Activated T-cell treated with anti-CD3 and anti-CD28 coated beads, Interleukin-2, amount 50 U/mL, for 72 hours (primary cell): Measurements from ENCODE around the gene CALB2. TPM values are rescaled to one million over a fixed set of nuclear protein-coding genes. Genes with fewer than 3 reads are reported as not detected.
A peak's percentile ranks its signal among the peaks of the same experiment; 100 is the strongest.

Source experiments
- ATAC-seq, 2 donors: fragments of 150-1000 bp; cut with Tn5 transposase; replicated peaks in 1 of 2; 2 replicates each; pipeline ENCODE4 v1.10.0; 2021; ENCODE audit warnings: moderate library complexity in 2 of 2, mild to moderate bottlenecking in 1 of 2
- DNase-seq, 2 donors: peaks; one replicate each; pipeline ENCODE4 v3.0.0; 2021 to 2022; ENCODE audit warnings: mixed read lengths in 1 of 2
- H3K27ac Mint-ChIP-seq: one replicate; pipeline ENCODE4 v1.8.0; 2022; ENCODE audit warnings: mild to moderate bottlenecking, moderate library complexity, mixed read lengths
- H3K27me3 Mint-ChIP-seq: one replicate; pipeline ENCODE4 v1.8.0; 2022; ENCODE audit warnings: low read depth, mixed read lengths
- H3K36me3 Mint-ChIP-seq, 2 donors: one replicate each; pipeline ENCODE4 v1.8.0; 2022; ENCODE audit warnings: mixed read lengths in 2 of 2, mild to moderate bottlenecking in 1 of 2; ENCODE audit not compliant: insufficient read depth in 2 of 2
- H3K4me1 Mint-ChIP-seq: one replicate; pipeline ENCODE4 v1.8.0; 2022; ENCODE audit warnings: low read depth, mixed read lengths
- H3K4me3 Mint-ChIP-seq, 2 donors: one replicate each; pipeline ENCODE4 v1.8.0; 2022; ENCODE audit warnings: mild to moderate bottlenecking in 2 of 2, mixed read lengths in 2 of 2, moderate library complexity in 2 of 2
- H3K9me3 Mint-ChIP-seq, 2 donors: one replicate each; pipeline ENCODE4 v1.8.0; 2022; ENCODE audit warnings: mixed read lengths in 2 of 2
- total RNA-seq, 2 donors: library from RNA; stranded (reverse); gene quantifications; one replicate each; pipeline ENCODE4 v1.2.3, GENCODE V29; 2022

CALB2 gene
- total RNA-seq, 2 donors from 2014 or later: not detected

- peaks cover 28% of the 10 kb centered on the region for H3K27me3 Mint-ChIP-seq
- DNase-seq: peak in 1 of 2 donors; percentile 8
- H3K9me3 Mint-ChIP-seq: peaks cover 0 to 2% of the 10 kb centered on the region in 2 donors
- ATAC-seq: peak; percentile 49 to 56
- no peaks in the 10 kb centered on the region for H3K4me1 Mint-ChIP-seq
- H3K27ac Mint-ChIP-seq: no peak overlapping the region
- no peaks in the 10 kb centered on the region for H3K36me3 Mint-ChIP-seq
- no peak overlapping the region for H3K4me3 Mint-ChIP-seq
Measured at GRCh38 chr16:71383054-71383773, 24.7 kb downstream of the CALB2 start.

DNA sequence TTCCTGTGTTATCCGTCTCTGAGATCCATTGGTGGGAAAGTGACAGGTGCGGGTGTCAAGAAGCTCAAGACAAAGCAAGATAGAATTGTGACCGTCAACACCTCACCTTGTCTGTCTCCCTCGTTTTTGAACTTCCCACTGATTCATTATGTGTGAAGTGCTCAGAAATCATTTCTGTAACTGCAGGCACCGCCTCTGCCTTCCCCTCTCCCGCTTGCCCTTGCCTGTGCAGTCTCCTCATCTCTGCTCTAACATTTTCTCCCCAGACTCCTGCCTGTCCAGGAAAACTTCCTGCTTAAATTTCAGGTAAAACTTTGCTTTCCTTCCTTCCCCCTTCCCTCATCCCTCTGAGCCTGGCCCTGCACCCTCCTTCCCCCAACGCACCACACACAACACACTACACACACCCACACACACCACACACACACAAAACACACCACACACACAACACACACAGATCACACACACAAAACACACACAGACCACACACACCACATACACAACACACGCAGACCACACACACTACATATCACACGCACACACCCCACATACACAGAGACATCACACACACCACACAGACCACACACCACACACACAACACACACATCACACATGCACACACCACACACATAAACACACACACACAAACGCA, 25.7 kb downstream of the CALB2 start:
- peaks cover 28% of the 10 kb centered on the region for H3K27me3 Mint-ChIP-seq
- no peaks in the 10 kb centered on the region for H3K36me3 Mint-ChIP-seq
- peaks cover 0 to 2% of the 10 kb centered on the region in 2 donors for H3K9me3 Mint-ChIP-seq
- no peaks in the 10 kb centered on the region for H3K4me1 Mint-ChIP-seq
- no peak overlapping the region for H3K27ac Mint-ChIP-seq
- ATAC-seq (no peak), DNase-seq (no peak)
- H3K4me3 Mint-ChIP-seq: no peak overlapping the region

DNA sequence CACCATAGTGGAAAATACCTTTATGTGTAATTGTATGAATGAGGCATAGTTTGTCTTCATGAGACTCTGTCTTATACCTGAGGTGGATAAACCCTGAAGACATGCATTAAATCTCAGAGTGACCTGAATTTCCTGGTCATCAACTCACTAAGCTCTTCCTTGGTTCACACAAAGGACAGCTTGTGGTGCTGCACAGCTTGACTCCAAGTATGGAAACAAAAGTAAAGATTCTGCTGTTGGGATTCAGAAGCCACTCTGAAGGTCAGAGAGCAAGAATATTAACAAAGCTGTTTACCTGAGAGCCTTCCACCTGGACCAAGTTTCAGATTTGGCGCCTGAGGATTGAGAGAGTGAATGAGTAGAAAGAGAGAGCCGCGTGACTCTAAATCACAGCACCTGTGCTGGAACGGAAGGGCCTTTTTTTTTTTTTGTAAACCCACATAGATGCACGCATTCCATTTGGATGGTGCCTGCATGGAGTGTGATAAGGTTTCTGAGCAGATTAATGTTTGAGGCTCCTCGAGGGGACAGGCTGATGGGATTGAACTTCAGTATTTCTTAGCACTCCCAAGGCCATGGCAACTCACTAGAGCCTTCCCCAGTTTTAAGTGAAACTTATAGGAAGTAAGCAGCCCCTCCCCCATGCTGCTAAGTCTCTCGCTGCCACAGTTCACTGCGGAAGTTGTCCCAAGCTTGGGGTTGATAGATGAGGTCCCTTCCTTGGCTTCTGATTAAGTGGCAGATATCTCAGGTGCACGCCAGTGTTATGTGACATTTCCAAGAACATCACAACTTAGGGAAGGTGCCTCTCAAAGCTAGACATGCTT, 28.7 kb downstream of the CALB2 start:
- Mint-ChIP-seq H3K4me1 (no peaks in the 10 kb centered on the region), H3K36me3 (no peaks in the 10 kb centered on the region), H3K27ac (no peak overlapping the region), H3K9me3 (peaks cover 0 to 2% of the 10 kb centered on the region in 2 donors), H3K4me3 (no peak overlapping the region), H3K27me3 (peaks cover 23% of the 10 kb centered on the region)
- DNase-seq (no peak), ATAC-seq (no peak)

DNA sequence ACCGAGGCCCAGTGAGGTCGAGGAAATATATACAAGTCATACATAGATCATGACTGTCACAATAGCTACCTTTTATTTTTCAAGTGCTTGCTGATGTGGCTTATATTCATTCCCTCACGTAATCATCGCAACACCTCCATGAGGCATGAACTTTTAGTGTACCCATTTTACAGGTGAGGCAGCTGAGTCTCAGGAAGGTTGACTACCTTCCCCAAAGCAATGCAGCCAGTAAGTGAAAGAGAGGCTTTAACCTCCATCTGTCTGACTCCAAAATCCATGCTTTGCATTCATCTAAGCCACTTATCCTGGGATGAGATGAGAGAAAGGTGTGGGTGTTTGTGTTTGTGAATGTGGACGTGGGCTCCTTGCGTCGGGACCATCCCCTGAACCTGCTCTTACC, 30.8 kb downstream of the CALB2 start:
- DNase-seq: no peak
- Mint-ChIP-seq H3K36me3 (no peaks in the 10 kb centered on the region), H3K4me3 (no peak overlapping the region), H3K9me3 (peaks cover 0 to 2% of the 10 kb centered on the region in 2 donors), H3K27me3 (peaks cover 29% of the 10 kb centered on the region), H3K4me1 (no peaks in the 10 kb centered on the region), H3K27ac (no peak overlapping the region)
- no peak for ATAC-seq

GRCh38 chr16:71396594-71396993, 38.1 kb downstream of the CALB2 start:
- Mint-ChIP-seq H3K27me3 (peaks cover 17% of the 10 kb centered on the region), H3K4me1 (no peaks in the 10 kb centered on the region), H3K36me3 (no peaks in the 10 kb centered on the region), H3K9me3 (no peaks in the 10 kb centered on the region), H3K27ac (no peak overlapping the region), H3K4me3 (no peak overlapping the region)
- DNase-seq (no peak), ATAC-seq (no peak)

DNA sequence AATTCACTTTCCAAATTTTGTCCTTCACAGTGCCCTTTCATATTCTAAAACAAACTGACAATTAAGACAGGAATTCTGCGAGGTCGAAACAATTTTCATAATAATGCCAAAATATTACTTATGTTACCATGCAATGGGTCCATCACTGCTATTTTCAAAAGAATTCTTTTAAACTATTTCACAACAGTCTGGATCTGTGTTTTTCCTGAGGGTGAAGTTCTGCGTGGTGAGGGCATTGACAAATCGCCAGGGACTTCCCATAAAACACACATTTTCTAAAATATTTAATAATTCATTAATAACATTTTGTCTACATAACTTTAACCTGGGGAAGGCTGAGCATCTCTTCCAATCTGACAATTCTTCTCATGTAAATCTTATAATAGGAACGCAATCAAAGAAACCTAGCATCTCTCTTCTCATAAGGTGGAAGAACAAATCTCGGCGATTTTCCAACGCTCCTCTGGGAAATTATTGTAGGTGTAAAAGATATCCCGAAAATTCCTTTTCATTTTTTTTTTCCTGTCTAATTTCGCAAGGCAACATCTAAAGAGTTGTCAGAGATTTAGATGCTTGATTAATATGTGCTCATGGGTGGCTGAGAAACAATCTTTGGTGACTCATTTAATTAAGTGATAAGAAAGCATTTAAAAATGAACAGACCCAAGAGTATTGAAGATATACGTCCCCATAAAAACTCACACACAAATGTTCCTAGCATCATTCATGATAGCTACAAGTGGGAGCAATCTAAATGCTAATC, 41.5 kb downstream of the CALB2 start:
- H3K4me3 Mint-ChIP-seq: no peak overlapping the region
- H3K9me3 Mint-ChIP-seq: no peaks in the 10 kb centered on the region
- H3K36me3 Mint-ChIP-seq: no peaks in the 10 kb centered on the region
- no peaks in the 10 kb centered on the region for H3K4me1 Mint-ChIP-seq
- peaks cover 5% of the 10 kb centered on the region for H3K27me3 Mint-ChIP-seq
- ATAC-seq (no peak), DNase-seq (no peak)
- H3K27ac Mint-ChIP-seq: no peak overlapping the region

DNA sequence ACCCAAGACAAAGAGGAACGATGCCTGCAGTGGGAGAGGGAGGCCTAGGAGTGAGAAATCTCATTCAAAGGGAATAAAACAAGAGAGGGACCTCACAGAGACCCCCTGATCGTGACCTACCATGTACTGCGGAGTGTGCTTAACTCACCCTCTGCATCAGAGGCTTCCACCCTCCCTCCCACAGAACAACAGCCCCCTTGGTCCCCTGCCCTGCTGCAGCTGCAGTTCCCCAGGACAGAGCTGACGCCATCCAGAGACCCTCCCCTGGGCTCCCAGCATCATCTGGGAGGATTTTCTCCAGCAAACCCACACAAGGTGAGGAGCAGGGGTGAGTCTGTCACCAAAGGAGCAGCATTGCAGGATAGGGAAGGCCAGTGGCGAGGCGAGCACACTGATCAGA, 43.5 kb downstream of the CALB2 start:
- peaks cover 7% of the 10 kb centered on the region for H3K27me3 Mint-ChIP-seq
- DNase-seq (no peak), ATAC-seq (no peak)
- no peaks in the 10 kb centered on the region for H3K4me1 Mint-ChIP-seq
- no peak overlapping the region for H3K27ac Mint-ChIP-seq
- no peaks in the 10 kb centered on the region for H3K9me3 Mint-ChIP-seq
- H3K36me3 Mint-ChIP-seq: no peaks in the 10 kb centered on the region
- no peak overlapping the region for H3K4me3 Mint-ChIP-seq

- Mint-ChIP-seq H3K36me3 (no peaks in the 10 kb centered on the region), H3K4me1 (no peaks in the 10 kb centered on the region), H3K27me3 (peaks cover 7% of the 10 kb centered on the region), H3K27ac (no peak overlapping the region), H3K9me3 (no peaks in the 10 kb centered on the region), H3K4me3 (no peak overlapping the region)
- ATAC-seq (no peak), DNase-seq (no peak)
Measured at GRCh38 chr16:71402674-71403073, 44.2 kb downstream of the CALB2 start.

DNA sequence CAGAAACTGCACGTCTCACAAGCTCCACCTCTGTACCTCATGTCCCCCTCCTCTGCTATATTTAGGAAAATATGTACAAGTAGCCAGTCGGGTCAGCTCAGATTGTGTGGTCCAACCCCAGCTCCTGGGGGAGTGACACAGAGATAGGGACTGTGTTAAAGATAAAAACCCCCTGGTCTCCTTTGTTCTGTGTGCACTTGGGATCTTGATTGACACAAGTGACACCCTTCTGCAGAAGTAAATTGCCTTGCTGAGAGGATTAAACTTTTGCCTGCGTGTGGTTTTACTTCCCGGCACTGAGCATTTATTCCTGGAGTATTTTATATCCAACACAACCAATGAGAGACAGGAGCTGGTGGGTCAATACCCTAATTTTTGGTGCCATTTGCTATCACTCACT, 45.8 kb downstream of the CALB2 start:
- Mint-ChIP-seq H3K27me3 (peaks cover 23% of the 10 kb centered on the region), H3K4me3 (no peak overlapping the region), H3K27ac (no peak overlapping the region), H3K4me1 (no peaks in the 10 kb centered on the region), H3K9me3 (no peaks in the 10 kb centered on the region), H3K36me3 (no peaks in the 10 kb centered on the region)
- ATAC-seq (no peak), DNase-seq (no peak)

GRCh38 chr16:71406316-71406715, 47.8 kb downstream of the CALB2 start:
- DNase-seq (no peak), ATAC-seq (no peak)
- H3K4me3 Mint-ChIP-seq: no peak overlapping the region
- H3K36me3 Mint-ChIP-seq: no peaks in the 10 kb centered on the region
- no peak overlapping the region for H3K27ac Mint-ChIP-seq
- H3K9me3 Mint-ChIP-seq: no peaks in the 10 kb centered on the region
- H3K27me3 Mint-ChIP-seq: peaks cover 34% of the 10 kb centered on the region
- no peaks in the 10 kb centered on the region for H3K4me1 Mint-ChIP-seq

- Mint-ChIP-seq H3K4me1 (no peaks in the 10 kb centered on the region), H3K27ac (no peak overlapping the region), H3K4me3 (no peak overlapping the region), H3K27me3 (peaks cover 37% of the 10 kb centered on the region), H3K9me3 (no peaks in the 10 kb centered on the region), H3K36me3 (no peaks in the 10 kb centered on the region)
- DNase-seq (no peak), ATAC-seq (no peak)
Measured at GRCh38 chr16:71406724-71407123, 48.2 kb downstream of the CALB2 start.

DNA sequence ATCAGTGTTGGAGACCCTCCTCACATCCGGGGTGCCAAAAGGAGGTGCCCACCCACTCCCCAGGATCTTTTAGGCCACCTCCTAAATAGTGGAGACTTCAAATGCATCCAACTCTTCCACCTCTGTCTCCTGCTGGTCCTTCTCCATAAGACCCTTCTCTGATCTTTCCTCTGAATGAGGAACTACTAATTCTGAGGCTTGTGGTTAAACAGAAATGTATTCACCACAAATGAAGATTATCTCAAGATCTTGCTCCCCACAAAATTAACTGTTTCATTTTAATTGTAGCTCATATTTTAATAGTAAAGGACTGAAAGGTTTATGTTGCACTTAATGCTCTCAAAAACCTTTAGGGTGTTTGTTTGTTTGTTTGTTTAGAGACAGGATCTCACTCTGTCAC, 49.2 kb downstream of the CALB2 start:
- H3K9me3 Mint-ChIP-seq: no peaks in the 10 kb centered on the region
- DNase-seq (no peak), ATAC-seq (no peak)
- H3K36me3 Mint-ChIP-seq: no peaks in the 10 kb centered on the region
- H3K4me3 Mint-ChIP-seq: no peak overlapping the region
- H3K27me3 Mint-ChIP-seq: peaks cover 37% of the 10 kb centered on the region
- H3K27ac Mint-ChIP-seq: no peak overlapping the region
- H3K4me1 Mint-ChIP-seq: peaks cover 7% of the 10 kb centered on the region

DNA sequence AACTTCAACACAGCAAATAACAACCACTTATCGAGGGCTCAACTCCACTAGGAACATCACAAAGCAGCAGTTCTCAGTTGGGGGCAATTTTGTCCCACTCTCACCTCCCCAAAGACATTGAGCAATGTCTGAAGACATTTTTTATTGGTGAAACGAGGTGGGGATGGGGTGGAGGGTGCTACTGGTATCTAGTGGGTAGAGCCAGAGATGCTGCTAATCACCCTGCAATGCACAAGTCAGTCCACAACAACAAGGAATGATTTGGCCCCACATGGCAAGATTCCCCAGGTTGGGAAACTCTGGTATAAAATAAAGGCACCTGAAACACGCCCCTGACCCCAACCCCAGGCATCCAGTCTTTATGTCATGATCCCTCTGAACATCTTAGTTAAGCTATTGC, 50.0 kb downstream of the CALB2 start:
- Mint-ChIP-seq H3K4me3 (no peak overlapping the region), H3K27ac (no peak overlapping the region), H3K9me3 (no peaks in the 10 kb centered on the region), H3K4me1 (peaks cover 10% of the 10 kb centered on the region), H3K36me3 (no peaks in the 10 kb centered on the region), H3K27me3 (peaks cover 37% of the 10 kb centered on the region)
- no peak for ATAC-seq
- no peak for DNase-seq
